ENCODE measurements around the gene PTK7. TPM values are rescaled to one million over a fixed set of nuclear protein-coding genes. Genes with fewer than 3 reads are reported as not detected.

PTK7 gene
- total RNA-seq, 1 donor from 2014 or later = 81.0 TPM

DNA sequence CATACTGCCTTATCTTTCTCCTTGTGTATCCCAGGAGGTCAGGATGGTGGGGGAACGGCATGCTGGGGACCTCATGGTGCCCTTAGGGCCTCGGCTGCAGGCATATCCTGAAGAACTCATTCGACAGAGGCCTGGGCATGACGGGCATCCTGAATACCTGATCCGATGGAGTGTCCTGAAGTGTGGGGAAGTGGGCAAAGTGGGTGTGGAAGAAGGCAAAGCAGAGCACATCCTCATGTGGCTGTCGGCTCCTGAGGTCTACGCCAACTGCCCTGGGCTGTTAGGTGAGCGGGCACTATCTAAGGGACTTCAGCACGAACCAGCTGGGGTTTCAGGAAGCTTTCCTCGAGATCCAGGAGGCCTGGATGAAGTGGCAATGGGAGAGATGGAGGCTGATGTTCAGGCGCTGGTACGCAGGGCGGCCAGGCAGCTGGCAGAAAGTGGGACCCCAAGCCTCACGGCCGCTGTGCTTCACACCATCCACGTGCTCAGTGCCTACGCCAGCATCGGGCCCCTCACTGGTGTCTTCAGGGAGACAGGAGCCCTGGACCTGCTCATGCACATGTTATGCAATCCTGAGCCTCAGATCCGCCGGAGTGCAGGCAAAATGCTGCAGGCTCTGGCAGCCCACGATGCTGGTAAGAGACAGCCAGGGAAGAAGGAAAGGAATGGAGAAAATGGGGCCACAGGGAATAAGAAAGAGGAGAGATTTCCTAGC, 108.3 kb downstream of the PTK7 start:
- no peaks in the 10 kb centered on the region for H3K27me3 ChIP-seq (ENCODE audit: low read depth)
- H3K4me1 ChIP-seq = peaks cover 29% of the 10 kb centered on the region
- H3K4me3 ChIP-seq = no peak overlapping the region
- TF ChIP-seq, protein P1, sequence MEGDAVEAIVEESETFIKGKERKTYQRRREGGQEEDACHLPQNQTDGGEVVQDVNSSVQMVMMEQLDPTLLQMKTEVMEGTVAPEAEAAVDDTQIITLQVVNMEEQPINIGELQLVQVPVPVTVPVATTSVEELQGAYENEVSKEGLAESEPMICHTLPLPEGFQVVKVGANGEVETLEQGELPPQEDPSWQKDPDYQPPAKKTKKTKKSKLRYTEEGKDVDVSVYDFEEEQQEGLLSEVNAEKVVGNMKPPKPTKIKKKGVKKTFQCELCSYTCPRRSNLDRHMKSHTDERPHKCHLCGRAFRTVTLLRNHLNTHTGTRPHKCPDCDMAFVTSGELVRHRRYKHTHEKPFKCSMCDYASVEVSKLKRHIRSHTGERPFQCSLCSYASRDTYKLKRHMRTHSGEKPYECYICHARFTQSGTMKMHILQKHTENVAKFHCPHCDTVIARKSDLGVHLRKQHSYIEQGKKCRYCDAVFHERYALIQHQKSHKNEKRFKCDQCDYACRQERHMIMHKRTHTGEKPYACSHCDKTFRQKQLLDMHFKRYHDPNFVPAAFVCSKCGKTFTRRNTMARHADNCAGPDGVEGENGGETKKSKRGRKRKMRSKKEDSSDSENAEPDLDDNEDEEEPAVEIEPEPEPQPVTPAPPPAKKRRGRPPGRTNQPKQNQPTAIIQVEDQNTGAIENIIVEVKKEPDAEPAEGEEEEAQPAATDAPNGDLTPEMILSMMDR (IDR thresholded peaks at IDR 0.05) = no peak
- intact Hi-C loops (cut with DNase I) = no loop called here
- no peak for ATAC-seq
- no peaks in the 10 kb centered on the region for H3K9me3 ChIP-seq
- no peak overlapping the region for H3K27ac ChIP-seq
- no peak for DNase-seq
- peaks cover 53% of the 10 kb centered on the region for H3K36me3 ChIP-seq

DNA sequence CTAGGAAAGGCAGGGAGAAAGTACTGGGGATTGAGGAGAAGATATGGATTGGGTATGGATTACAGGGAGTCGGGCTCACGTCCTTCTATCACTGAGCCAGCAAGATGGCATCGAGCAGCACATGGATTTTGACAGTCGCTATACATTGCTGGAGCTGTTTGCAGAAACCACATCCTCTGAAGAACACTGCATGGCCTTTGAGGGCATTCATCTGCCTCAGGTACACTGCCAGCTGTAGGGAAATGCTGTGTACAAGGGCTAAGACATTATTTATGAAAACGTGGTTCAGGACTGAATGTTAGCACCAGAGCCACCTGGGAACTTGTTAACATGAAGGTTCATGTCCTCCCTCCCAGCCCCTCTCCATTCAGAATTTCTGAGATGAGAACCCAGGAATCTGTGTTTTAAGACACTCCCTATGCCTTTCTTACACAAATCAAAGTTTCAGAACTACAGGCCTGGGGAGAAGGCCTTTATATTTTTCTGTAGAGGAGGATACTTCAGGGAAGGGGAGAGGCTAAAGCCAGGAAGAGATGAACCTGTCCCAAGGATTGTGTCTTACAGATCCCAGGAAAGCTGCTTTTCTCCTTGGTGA, 109.4 kb downstream of the PTK7 start:
- intact Hi-C loops (cut with DNase I) = no loop called here

DNA sequence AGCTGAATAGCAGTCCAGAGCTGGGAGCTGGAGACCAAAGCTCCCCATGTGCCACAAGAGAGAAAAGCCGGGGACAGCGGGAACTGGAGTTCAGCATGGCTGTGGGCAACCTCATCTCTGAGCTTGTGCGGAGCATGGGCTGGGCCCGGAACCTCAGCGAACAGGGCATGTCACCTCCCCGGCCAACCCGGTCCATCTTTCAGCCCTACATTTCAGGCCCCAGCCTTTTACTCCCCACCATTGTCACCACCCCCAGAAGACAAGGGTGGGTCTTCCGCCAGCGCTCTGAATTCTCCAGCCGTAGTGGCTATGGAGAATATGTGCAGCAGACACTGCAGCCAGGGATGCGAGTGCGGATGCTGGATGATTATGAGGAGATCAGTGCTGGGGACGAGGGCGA, 109.9 kb downstream of the PTK7 start:
- Histone ChIP-seq H3K4me3 (no peak overlapping the region), H3K27me3 (ENCODE audit: low read depth) (no peaks in the 10 kb centered on the region), H3K27ac (no peak overlapping the region), H3K9me3 (no peaks in the 10 kb centered on the region), H3K4me1 (peaks cover 29% of the 10 kb centered on the region), H3K36me3 (peaks cover 61% of the 10 kb centered on the region)
- ATAC-seq (no peak), DNase-seq (no peak)
- intact Hi-C loops (cut with DNase I) = no loop called here
- TF ChIP-seq, protein P1 (IDR thresholded peaks at IDR 0.05) = no peak

More for the DNA sequence above, 109.4 kb downstream of the PTK7 start:
- Histone ChIP-seq H3K27me3 (ENCODE audit: low read depth) (no peaks in the 10 kb centered on the region), H3K4me3 (no peak overlapping the region), H3K27ac (no peak overlapping the region), H3K9me3 (no peaks in the 10 kb centered on the region), H3K4me1 (peaks cover 29% of the 10 kb centered on the region), H3K36me3 (peaks cover 57% of the 10 kb centered on the region)
- ATAC-seq (no peak), DNase-seq (no peak)
- TF ChIP-seq, protein P1 (IDR thresholded peaks at IDR 0.05) = no peak

DNA sequence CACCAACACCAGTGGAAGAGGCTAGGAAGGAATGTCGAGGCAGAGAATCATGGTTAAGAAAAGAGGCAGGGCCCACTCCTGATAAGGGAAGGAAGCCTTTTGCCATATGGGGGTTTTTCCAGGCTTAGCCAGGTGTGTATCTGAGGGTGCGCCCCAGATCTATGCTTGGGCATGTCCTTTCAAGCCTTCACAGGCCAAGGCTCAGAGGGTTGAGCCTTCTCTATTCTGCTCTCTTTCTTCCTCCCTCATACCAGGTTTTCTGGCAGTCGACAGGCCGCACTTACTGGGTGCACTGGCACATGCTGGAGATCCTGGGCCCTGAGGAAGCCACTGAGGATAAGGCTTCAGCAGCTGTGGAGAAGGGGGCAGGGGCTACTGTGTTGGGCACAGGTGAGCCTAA, 110.6 kb downstream of the PTK7 start:
- no peaks in the 10 kb centered on the region for H3K27me3 ChIP-seq (ENCODE audit: low read depth)
- TF ChIP-seq, protein P1 (IDR thresholded peaks at IDR 0.05) = no peak
- no peaks in the 10 kb centered on the region for H3K9me3 ChIP-seq
- H3K4me3 ChIP-seq = no peak overlapping the region
- no peak for DNase-seq
- peaks cover 61% of the 10 kb centered on the region for H3K36me3 ChIP-seq
- H3K27ac ChIP-seq = no peak overlapping the region
- no peak for ATAC-seq
- intact Hi-C loops (cut with DNase I) = no loop called here
- peaks cover 24% of the 10 kb centered on the region for H3K4me1 ChIP-seq

DNA sequence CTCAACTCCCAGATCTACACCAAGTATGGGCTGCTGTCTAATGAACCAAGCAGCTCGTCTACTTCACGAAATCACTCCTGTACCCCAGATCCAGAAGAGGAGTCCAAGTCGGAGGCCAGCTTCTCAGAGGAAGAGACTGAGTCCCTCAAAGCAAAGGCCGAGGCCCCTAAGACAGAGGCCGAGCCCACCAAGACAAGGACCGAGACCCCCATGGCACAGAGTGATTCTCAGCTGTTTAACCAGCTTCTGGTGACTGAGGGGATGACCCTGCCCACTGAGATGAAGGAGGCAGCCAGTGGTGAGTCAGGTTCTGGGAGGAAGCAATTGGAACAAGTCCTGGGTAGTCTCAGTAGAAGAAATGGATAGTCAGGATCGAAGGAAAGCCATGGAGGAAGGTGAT, 111.7 kb downstream of the PTK7 start:
- intact Hi-C loops (cut with DNase I) = no loop called here
- TF ChIP-seq, protein P1 (IDR thresholded peaks at IDR 0.05) = no peak
- Histone ChIP-seq H3K4me1 (peaks cover 20% of the 10 kb centered on the region), H3K4me3 (no peak overlapping the region), H3K27ac (no peak overlapping the region), H3K36me3 (peaks cover 71% of the 10 kb centered on the region), H3K27me3 (ENCODE audit: low read depth) (no peaks in the 10 kb centered on the region), H3K9me3 (no peaks in the 10 kb centered on the region)
- DNase-seq = no peak
- no peak for ATAC-seq

Measured in lower lobe of right lung (tissue), 2 donors.